Coronary artery (tissue), 2 donors: ENCODE data around the gene MRPL1.

ENCODE experiments used
- DNase-seq: peaks from one replicate; pipeline ENCODE4 v3.0.0-alpha.2; 2017; ENCODE audit warnings: low spot score
- H3K27ac ChIP-seq, 2 donors: fragments of 200-600 bp; sonication (generic); one replicate each; pipeline ENCODE4 v1.5.1; 2016 to 2019
- H3K4me3 ChIP-seq: fragments of 200-600 bp; sonication (generic); 2 replicates; pipeline ENCODE4 v1.5.1; 2016; ENCODE audit warnings: mild to moderate bottlenecking, moderate library complexity
- TF ChIP-seq, protein P1 (sequence below): fragments of 200-600 bp; sonication (generic); IDR thresholded peaks from one replicate; pipeline ENCODE4 v1.5.1; 2019; ENCODE audit warnings: antibody characterized with exemption

The MRPL1 gene

DNA sequence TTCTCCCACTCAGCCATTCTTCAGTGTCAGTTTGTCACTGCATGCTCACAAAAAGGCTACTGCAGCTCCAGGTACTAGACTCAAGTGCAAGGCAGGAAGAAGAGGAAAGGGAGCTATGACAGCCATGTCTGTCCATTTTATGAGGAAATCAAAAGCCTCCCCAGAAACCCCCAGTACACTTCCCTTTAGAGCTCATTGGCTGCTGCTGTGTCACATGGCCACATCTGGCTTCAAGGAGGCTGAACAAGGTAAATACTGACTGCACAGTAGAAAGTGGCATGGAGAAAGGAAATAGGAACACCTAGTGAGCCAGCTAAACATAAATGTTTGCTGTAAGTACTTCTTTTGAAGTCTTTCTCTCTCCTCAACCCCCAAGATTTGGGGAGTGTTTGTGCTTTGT, 127.3 kb downstream of the MRPL1 start:
- no peak for DNase-seq
- Histone ChIP-seq H3K4me3 (no peak overlapping the region), H3K27ac (no peak overlapping the region)
- TF ChIP-seq, protein P1, sequence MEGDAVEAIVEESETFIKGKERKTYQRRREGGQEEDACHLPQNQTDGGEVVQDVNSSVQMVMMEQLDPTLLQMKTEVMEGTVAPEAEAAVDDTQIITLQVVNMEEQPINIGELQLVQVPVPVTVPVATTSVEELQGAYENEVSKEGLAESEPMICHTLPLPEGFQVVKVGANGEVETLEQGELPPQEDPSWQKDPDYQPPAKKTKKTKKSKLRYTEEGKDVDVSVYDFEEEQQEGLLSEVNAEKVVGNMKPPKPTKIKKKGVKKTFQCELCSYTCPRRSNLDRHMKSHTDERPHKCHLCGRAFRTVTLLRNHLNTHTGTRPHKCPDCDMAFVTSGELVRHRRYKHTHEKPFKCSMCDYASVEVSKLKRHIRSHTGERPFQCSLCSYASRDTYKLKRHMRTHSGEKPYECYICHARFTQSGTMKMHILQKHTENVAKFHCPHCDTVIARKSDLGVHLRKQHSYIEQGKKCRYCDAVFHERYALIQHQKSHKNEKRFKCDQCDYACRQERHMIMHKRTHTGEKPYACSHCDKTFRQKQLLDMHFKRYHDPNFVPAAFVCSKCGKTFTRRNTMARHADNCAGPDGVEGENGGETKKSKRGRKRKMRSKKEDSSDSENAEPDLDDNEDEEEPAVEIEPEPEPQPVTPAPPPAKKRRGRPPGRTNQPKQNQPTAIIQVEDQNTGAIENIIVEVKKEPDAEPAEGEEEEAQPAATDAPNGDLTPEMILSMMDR: no peak

DNA sequence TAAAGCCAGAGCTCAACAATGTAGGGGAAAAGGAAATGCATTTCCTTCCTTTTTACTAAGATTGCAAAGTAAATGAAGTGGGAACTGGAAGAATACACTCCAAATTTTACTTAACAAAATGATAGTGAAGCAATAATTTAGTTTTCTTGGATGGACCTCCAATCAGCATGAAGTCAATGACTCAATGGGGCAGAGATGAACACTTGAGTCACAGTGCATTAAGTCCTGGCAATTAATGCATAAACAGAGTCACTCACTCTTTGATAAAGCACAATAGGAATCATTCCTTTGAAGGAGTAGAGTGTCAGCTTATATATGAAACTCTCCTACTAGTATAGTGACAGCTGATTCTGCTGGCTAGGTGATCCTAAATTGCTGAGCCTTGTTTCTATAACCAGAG, 127.8 kb downstream of the MRPL1 start:
- no peak for DNase-seq
- TF ChIP-seq, protein P1: no peak
- no peak overlapping the region for H3K4me3 ChIP-seq

GRCh38 chr4:77990904-77991358, 128.3 kb downstream of the MRPL1 start:
- H3K4me3 ChIP-seq: no peak overlapping the region
- H3K27ac ChIP-seq: no peak overlapping the region
- no peak for DNase-seq
- TF ChIP-seq, protein P1: no peak

More for the DNA sequence above, 127.8 kb downstream of the MRPL1 start:
- H3K27ac ChIP-seq: no peak overlapping the region

DNA sequence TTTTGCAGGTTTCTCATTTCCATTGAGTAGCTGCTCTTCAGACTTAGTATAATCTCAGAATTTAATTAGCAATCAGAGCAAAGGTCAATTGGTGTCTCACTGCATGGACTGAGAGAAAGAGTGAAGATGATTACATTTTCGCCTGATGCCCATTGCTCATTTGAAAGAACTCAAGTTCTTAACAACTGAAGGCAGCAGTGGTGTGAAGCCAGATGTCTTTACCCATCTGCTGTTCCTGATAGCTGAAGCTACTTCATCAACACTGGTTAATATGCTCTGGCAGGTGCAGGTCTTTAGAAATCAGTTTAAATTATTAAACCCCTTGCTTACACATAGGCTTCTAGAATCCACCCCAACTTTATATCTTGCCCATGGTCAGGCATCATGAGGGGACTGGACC, 130.0 kb downstream of the MRPL1 start:
- DNase-seq: no peak
- TF ChIP-seq, protein P1: no peak
- H3K4me3 ChIP-seq: no peak overlapping the region
- H3K27ac ChIP-seq: no peak overlapping the region

- DNase-seq: no peak
- H3K27ac ChIP-seq: no peak overlapping the region
- TF ChIP-seq, protein P1: peak; percentile 34
- no peak overlapping the region for H3K4me3 ChIP-seq
These were observed 131.6 kb downstream of the MRPL1 start for GRCh38 chr4:77994194-77994721.

DNA sequence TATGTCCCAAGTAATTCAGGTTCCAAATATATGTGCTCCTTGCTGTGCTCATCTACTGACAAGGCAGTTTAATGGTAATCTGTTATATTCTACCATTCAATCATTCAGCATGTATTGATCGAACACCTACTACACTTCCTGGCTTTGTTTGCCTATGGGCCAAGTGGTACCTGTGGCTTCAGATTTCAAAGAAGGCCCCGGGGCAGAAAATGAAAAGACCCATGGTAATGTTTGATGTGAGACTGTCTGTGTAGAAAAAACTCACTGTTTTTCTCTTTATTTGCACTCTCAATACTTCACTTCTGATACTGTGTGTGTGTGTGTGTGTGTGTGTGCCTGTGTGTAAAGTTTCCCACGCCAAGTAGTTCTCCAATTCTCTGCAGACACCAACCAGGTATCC, 133.4 kb downstream of the MRPL1 start:
- TF ChIP-seq, protein P1: no peak
- DNase-seq: no peak
- no peak overlapping the region for H3K27ac ChIP-seq
- no peak overlapping the region for H3K4me3 ChIP-seq

- H3K4me3 ChIP-seq: no peak overlapping the region
- TF ChIP-seq, protein P1: no peak
- no peak overlapping the region for H3K27ac ChIP-seq
- DNase-seq: no peak
These were observed 138.9 kb downstream of the MRPL1 start for GRCh38 chr4:78001531-78001930.
